ENCODE data around the gene ZNF554.

- no peak for TF ChIP-seq CTCF (IDR thresholded peaks at IDR 0.05)
- TF ChIP-seq EP300 (IDR thresholded peaks at IDR 0.05) = no peak
Measured at GRCh38 chr19:2807379-2808128, 12.1 kb upstream of the ZNF554 start.

Measured in suprapubic skin (tissue), 3 donors.